Putamen (tissue), 1 donor: ENCODE results near the gene LRCOL1.

Source experiments
- DNase-seq: peaks from one replicate; pipeline ENCODE4 v3.0.0-alpha.2; 2016; ENCODE audit warnings: low spot score

LRCOL1 gene

GRCh38 chr12:132610051-132610759, at the start of gene LRCOL1:
LRCOL1 (minus strand) TSS chr12:132610582; CDS start chr12:132606251, 4,331 bp downstream.
- no peak for DNase-seq

- DNase-seq: no peak
Observed at GRCh38 chr12:132660052-132660451, 49.7 kb upstream of the LRCOL1 start.

GRCh38 chr12:132659146-132659545, 48.8 kb upstream of the LRCOL1 start:
- DNase-seq: no peak

GRCh38 chr12:132658149-132658894, 47.9 kb upstream of the LRCOL1 start:
- DNase-seq: no peak

- DNase-seq: no peak
Observed at GRCh38 chr12:132657004-132657727, 46.8 kb upstream of the LRCOL1 start.

- DNase-seq: no peak
Observed at GRCh38 chr12:132653567-132654290, 43.3 kb upstream of the LRCOL1 start.

GRCh38 chr12:132651444-132652100, 41.2 kb upstream of the LRCOL1 start:
- no peak for DNase-seq

- DNase-seq: no peak
Observed at GRCh38 chr12:132649226-132649945, 39.0 kb upstream of the LRCOL1 start.

- no peak for DNase-seq
Observed at GRCh38 chr12:132648616-132649225, 38.3 kb upstream of the LRCOL1 start.

GRCh38 chr12:132647858-132648257, 37.5 kb upstream of the LRCOL1 start:
- DNase-seq: no peak

GRCh38 chr12:132646850-132647249, 36.5 kb upstream of the LRCOL1 start:
- no peak for DNase-seq

GRCh38 chr12:132642846-132643835, 32.8 kb upstream of the LRCOL1 start:
- no peak for DNase-seq

- DNase-seq: no peak
Observed at GRCh38 chr12:132641811-132642650, 31.6 kb upstream of the LRCOL1 start.

- DNase-seq: no peak
Observed at GRCh38 chr12:132640936-132641335, 30.6 kb upstream of the LRCOL1 start.

- DNase-seq: no peak
Observed at GRCh38 chr12:132639956-132640520, 29.7 kb upstream of the LRCOL1 start.

- no peak for DNase-seq
Observed at GRCh38 chr12:132638541-132639408, 28.4 kb upstream of the LRCOL1 start.

- DNase-seq: no peak
Observed at GRCh38 chr12:132637811-132638210, 27.4 kb upstream of the LRCOL1 start.
